Peyer's patch (tissue), 4 donors: Measurements from ENCODE around the gene THUMPD2. TPM values are rescaled to one million over a fixed set of nuclear protein-coding genes. Genes with fewer than 3 reads are reported as not detected.

ENCODE experiments used
- DNase-seq, 3 donors: peaks; one replicate each; pipeline ENCODE4 v3.0.0-alpha.2; 2017 to 2019
- H3K27ac ChIP-seq, 4 donors: fragments of 200-600 bp; sonication (generic); one replicate each; pipeline ENCODE4 v1.5.1; 2016 to 2019
- H3K27me3 ChIP-seq, 2 donors: fragments of 200-600 bp; sonication (generic); one replicate each; pipeline ENCODE4 v1.5.1; 2019
- H3K36me3 ChIP-seq, 3 donors: fragments of 200-600 bp; sonication (generic); one replicate each; pipeline ENCODE4 v1.5.1; 2016 to 2019
- H3K4me1 ChIP-seq, 4 donors: fragments of 200-600 bp; sonication (generic); one replicate each; pipeline ENCODE4 v1.5.1; 2016 to 2019
- H3K4me3 ChIP-seq, 4 donors: fragments of 200-600 bp; sonication (generic); 1 replicate in 3 of 4; 2 replicates in 1 of 4; pipeline ENCODE4 v1.5.1; 2016 to 2019; ENCODE audit warnings: mild to moderate bottlenecking in 1 of 4
- H3K9me3 ChIP-seq, 4 donors: fragments of 200-600 bp; sonication (generic); one replicate each; pipeline ENCODE4 v1.5.1; 2016 to 2019; ENCODE audit warnings: mild to moderate bottlenecking in 1 of 4
- POLR2A ChIP-seq, 2 donors: fragments of 450-650 bp; IDR thresholded peaks; one replicate each; pipeline ENCODE4 v1.5.1; 2017; ENCODE audit warnings: antibody characterized with exemption in 2 of 2, mild to moderate bottlenecking in 2 of 2, moderate library complexity in 2 of 2
- total RNA-seq, 4 donors: library from RNA; depleted of rRNA; stranded (reverse); fragments of >200 nt; gene quantifications; one replicate each; pipeline ENCODE4 v1.1.0, GENCODE V29; 2016
- TF ChIP-seq, protein P1 (sequence below), 6 experiments: fragments of 450-650 bp in 4 of 6; fragments of 200-600 bp in 2 of 6; sonication (generic) in 1 of 6; IDR thresholded peaks; one replicate each; pipeline ENCODE4 v1.5.1; 2017 to 2019; ENCODE audit warnings: antibody characterized with exemption in 6 of 6, mild to moderate bottlenecking in 3 of 6, moderate library complexity in 1 of 6

Gene THUMPD2
- total RNA-seq, 4 donors from 2014 or later, result 14.2 to 19.8 (median 16.0) TPM

DNA sequence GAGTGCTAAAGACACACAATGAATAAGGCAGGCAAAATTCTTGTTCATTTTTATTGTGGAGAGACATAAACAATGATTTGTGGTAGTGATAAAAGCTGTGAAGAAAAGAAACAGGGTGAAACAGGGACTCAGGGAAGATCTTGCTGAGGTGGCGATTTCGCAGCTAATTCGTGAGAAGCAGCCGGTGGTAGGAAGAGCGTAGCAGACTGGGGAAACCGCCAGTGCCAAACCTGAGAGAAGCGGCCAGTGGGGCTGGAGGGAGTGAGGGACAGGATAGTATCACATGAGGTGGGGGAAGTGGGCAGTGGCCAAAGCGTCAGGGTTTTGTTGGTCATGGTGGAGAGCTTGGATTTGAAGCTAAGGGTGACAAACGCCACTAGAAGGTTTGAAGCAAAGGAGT, 71.1 kb downstream of the THUMPD2 start:
- no peak for TF ChIP-seq POLR2A (IDR thresholded peaks at IDR 0.05)
- TF ChIP-seq, protein P1, sequence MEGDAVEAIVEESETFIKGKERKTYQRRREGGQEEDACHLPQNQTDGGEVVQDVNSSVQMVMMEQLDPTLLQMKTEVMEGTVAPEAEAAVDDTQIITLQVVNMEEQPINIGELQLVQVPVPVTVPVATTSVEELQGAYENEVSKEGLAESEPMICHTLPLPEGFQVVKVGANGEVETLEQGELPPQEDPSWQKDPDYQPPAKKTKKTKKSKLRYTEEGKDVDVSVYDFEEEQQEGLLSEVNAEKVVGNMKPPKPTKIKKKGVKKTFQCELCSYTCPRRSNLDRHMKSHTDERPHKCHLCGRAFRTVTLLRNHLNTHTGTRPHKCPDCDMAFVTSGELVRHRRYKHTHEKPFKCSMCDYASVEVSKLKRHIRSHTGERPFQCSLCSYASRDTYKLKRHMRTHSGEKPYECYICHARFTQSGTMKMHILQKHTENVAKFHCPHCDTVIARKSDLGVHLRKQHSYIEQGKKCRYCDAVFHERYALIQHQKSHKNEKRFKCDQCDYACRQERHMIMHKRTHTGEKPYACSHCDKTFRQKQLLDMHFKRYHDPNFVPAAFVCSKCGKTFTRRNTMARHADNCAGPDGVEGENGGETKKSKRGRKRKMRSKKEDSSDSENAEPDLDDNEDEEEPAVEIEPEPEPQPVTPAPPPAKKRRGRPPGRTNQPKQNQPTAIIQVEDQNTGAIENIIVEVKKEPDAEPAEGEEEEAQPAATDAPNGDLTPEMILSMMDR (IDR thresholded peaks at IDR 0.05), result no peak
- no peak for DNase-seq

DNA sequence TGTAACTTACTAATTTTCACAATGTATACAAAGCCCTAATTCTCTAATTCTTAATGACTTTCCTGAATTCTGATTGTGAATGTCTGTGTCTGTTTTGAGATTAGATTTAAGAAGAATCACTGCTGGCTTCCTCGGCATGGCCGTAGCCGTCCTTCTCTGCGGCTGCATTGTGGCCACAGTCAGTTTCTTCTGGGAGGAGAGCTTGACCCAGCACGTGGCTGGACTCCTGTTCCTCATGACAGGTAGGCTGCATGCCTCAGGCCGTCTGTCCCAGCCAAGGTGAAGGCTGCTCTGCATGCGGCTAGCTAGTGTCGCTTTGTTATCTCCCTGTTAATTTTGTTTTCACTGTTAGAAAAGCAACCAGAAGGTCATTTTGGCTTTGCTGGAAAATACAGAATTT, 72.1 kb downstream of the THUMPD2 start:
- no peaks in the 10 kb centered on the region for H3K4me1 ChIP-seq
- no peak overlapping the region for H3K27ac ChIP-seq
- no peak overlapping the region for H3K4me3 ChIP-seq
- H3K9me3 ChIP-seq, result no peaks in the 10 kb centered on the region
- TF ChIP-seq, protein P1 (IDR thresholded peaks at IDR 0.05), result no peak
- TF ChIP-seq POLR2A (IDR thresholded peaks at IDR 0.05), result no peak
- no peak for DNase-seq
- no peaks in the 10 kb centered on the region for H3K36me3 ChIP-seq
- H3K27me3 ChIP-seq, result no peaks in the 10 kb centered on the region

More for the DNA sequence above, 71.1 kb downstream of the THUMPD2 start:
- no peak overlapping the region for H3K27ac ChIP-seq
- no peak overlapping the region for H3K4me3 ChIP-seq
- H3K9me3 ChIP-seq, result no peaks in the 10 kb centered on the region
- H3K4me1 ChIP-seq, result no peaks in the 10 kb centered on the region
- no peaks in the 10 kb centered on the region for H3K27me3 ChIP-seq
- no peaks in the 10 kb centered on the region for H3K36me3 ChIP-seq

DNA sequence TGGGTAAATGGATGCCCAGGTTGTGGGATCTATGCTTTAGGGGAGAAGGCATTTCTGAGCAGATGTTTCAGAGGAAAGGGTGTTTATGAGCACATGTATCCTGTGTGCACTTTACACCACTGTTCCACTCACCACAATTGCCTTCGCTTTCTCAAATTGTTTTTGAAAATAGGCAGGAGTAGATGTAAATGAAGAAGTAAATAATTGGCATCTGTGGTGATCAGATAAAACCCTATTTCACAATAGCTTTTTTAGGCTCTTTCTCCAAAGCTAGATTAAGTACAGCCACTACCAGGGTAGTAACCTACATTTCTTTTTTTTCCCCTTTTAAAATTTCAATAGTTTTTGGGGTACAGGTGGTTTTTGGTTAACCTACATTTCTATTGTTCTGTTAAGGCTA, 72.7 kb downstream of the THUMPD2 start:
- peaks cover 0 to 3% (median 0%) of the 10 kb centered on the region in 4 donors for H3K9me3 ChIP-seq
- no peak for DNase-seq
- no peaks in the 10 kb centered on the region for H3K36me3 ChIP-seq
- H3K27ac ChIP-seq, result no peak overlapping the region
- H3K4me3 ChIP-seq, result no peak overlapping the region
- TF ChIP-seq POLR2A (IDR thresholded peaks at IDR 0.05), result no peak
- TF ChIP-seq, protein P1 (IDR thresholded peaks at IDR 0.05), result no peak
- H3K4me1 ChIP-seq, result no peaks in the 10 kb centered on the region
- no peaks in the 10 kb centered on the region for H3K27me3 ChIP-seq

DNA sequence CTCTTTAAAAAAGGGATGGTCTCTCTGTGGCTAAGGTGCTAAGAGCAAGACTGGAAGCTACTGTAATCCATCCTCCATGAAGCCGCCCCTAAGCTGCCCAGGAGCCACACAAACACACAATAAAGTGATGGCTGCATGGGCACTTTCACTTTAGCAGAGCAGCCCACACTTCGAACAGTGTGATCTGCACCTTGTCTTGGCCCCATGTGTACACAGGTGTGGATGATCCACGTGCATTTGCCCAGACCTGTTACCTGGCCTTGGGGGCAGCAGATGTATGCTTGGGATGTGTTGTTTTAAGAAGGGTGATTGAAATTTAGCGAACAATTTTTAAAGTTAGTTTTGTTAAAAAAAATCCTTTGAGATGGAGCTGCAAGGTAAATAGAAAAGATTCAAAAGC, 73.4 kb downstream of the THUMPD2 start:
- DNase-seq, result no peak
- no peak for TF ChIP-seq POLR2A (IDR thresholded peaks at IDR 0.05)
- TF ChIP-seq, protein P1 (IDR thresholded peaks at IDR 0.05), result no peak
- no peak overlapping the region for H3K4me3 ChIP-seq
- no peaks in the 10 kb centered on the region for H3K4me1 ChIP-seq
- H3K27ac ChIP-seq, result no peak overlapping the region
- no peaks in the 10 kb centered on the region for H3K36me3 ChIP-seq
- peaks cover 0 to 3% (median 0%) of the 10 kb centered on the region in 4 donors for H3K9me3 ChIP-seq
- H3K27me3 ChIP-seq, result no peaks in the 10 kb centered on the region

DNA sequence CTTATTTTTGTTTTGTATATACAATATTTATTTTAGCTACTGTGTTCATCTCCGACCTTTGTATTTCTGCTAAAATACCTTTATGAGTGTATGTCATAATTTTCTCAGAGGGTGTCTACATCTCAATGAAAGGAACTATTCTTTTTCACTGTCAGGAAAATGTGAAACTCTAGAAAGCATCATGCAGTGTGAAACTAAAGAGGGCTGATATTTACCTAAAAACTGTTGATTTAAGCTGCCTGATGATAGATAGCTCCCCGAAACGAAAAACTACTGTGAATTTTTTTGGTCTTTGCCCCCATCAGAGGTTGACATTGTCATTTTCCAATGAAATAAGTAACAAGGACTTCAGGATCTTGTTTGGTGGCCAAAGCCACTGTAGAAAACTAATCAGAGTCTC, 74.5 kb downstream of the THUMPD2 start:
- Histone ChIP-seq H3K4me3 (no peak overlapping the region), H3K4me1 (no peaks in the 10 kb centered on the region), H3K36me3 (no peaks in the 10 kb centered on the region), H3K9me3 (peaks cover 0 to 3% (median 0%) of the 10 kb centered on the region in 4 donors), H3K27ac (no peak overlapping the region), H3K27me3 (no peaks in the 10 kb centered on the region)
- DNase-seq, result no peak
- no peak for TF ChIP-seq POLR2A (IDR thresholded peaks at IDR 0.05)

DNA sequence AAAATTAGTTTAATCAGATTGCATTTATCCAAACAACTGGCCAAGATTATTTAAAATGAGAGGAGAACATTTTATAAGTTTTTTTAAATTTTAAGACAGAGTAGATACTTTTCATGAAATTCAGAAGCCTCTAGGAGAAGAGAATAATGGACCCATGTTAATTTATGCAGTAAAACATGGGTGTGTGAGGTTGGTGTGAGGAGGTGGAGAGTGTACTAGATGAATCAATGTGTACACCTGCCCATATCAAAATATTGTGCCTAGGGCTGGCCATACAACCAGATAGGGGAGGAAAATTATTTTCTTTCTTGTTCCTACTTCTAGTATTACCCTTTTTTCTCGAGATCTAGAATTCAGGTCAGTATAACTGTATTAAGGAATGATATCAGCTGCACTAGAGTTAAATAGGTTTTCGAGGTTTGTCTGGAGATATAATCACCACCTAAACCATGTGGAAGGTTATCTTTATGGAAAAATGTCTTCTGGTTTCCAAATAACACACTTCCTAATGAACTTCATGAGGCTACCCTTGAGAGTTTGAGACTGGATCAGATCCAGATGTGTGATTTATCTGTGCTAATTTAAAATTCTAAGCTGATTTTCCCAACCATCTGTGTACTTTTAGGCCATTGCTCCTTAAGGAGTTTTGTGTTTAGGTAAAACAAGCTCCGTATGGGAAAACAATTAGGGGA, 75.7 kb downstream of the THUMPD2 start:
- Histone ChIP-seq H3K27ac (no peak overlapping the region), H3K27me3 (no peaks in the 10 kb centered on the region), H3K4me3 (no peak overlapping the region), H3K9me3 (peaks cover 0 to 3% (median 0%) of the 10 kb centered on the region in 4 donors), H3K4me1 (no peaks in the 10 kb centered on the region), H3K36me3 (no peaks in the 10 kb centered on the region)
- no peak for DNase-seq
- TF ChIP-seq, protein P1 (IDR thresholded peaks at IDR 0.05), result no peak
- TF ChIP-seq POLR2A (IDR thresholded peaks at IDR 0.05), result no peak
